Chondrocyte (in vitro differentiated cells): ENCODE data around the gene TMEM132C. TPM values are rescaled to one million over a fixed set of nuclear protein-coding genes. Genes with fewer than 3 reads are reported as not detected.

ENCODE experiments used
- DNase-seq: peaks from one replicate; pipeline ENCODE4 v3.0.0; 2021; ENCODE audit warnings: mixed read lengths, low spot score
- H3K27ac Mint-ChIP-seq: one replicate; pipeline ENCODE4 v1.8.0; 2021; ENCODE audit warnings: mild to moderate bottlenecking, moderate library complexity, mixed read lengths; ENCODE audit not compliant: unreplicated experiment
- H3K27me3 Mint-ChIP-seq: 2 replicates; pipeline ENCODE4 v1.8.0; 2021; ENCODE audit warnings: low read depth, mixed read lengths
- H3K36me3 Mint-ChIP-seq: 2 replicates; pipeline ENCODE4 v1.8.0; 2021; ENCODE audit warnings: low read depth, mixed read lengths
- H3K4me1 Mint-ChIP-seq: 2 replicates; pipeline ENCODE4 v1.8.0; 2021; ENCODE audit warnings: low read depth, mild to moderate bottlenecking, mixed read lengths
- H3K4me3 Mint-ChIP-seq: one replicate; pipeline ENCODE4 v1.8.0; 2021; ENCODE audit warnings: mild to moderate bottlenecking, moderate library complexity, mixed read lengths; ENCODE audit not compliant: unreplicated experiment
- H3K9me3 Mint-ChIP-seq: 2 replicates; pipeline ENCODE4 v1.8.0; 2021; ENCODE audit warnings: low read depth, mixed read lengths
- CTCF ChIP-seq: fragments of 200-600 bp; sonication (generic); IDR thresholded peaks from 2 replicates; pipeline ENCODE4 v1.5.0; 2021; ENCODE audit warnings: antibody characterized with exemption, mild to moderate bottlenecking, moderate library complexity
- total RNA-seq: library from RNA; stranded (reverse); gene quantifications from 3 replicates; pipeline ENCODE4 v1.2.1, GENCODE V29; 2021

The TMEM132C gene
- total RNA-seq, 1 donor from 2014 or later, result not detected

DNA sequence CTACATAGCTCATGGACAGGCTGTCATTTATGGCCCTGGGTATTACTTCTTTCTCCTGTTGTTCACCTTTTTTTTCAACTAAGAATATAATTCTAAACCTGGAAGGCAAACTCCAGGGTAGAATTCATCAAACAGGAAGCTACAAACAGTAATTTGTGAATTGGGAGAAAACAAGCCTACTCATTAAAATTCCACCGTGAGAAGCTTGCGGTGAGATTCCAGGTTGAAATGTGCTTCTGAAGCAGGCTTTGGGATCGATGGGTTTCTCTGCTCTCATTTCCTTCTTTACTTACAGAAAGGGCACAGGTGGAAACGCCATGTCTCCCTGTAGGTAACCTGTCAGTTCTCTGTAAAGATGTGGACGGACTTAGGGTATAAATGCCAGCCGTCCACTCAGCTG, 257.5 kb downstream of the TMEM132C start:
- DNase-seq, result no peak
- no peak overlapping the region for H3K4me3 Mint-ChIP-seq
- H3K36me3 Mint-ChIP-seq, result no peaks in the 10 kb centered on the region
- peaks cover 35% of the 10 kb centered on the region for H3K9me3 Mint-ChIP-seq
- no peak overlapping the region for H3K27ac Mint-ChIP-seq
- TF ChIP-seq CTCF, result no peak
- H3K4me1 Mint-ChIP-seq, result no peaks in the 10 kb centered on the region
- H3K27me3 Mint-ChIP-seq, result no peaks in the 10 kb centered on the region

GRCh38 chr12:128531170-128531569, 264.2 kb downstream of the TMEM132C start:
- TF ChIP-seq CTCF, result no peak
- H3K36me3 Mint-ChIP-seq, result no peaks in the 10 kb centered on the region
- H3K9me3 Mint-ChIP-seq, result peaks cover 16% of the 10 kb centered on the region
- H3K4me3 Mint-ChIP-seq, result no peak overlapping the region
- DNase-seq, result no peak
- H3K27me3 Mint-ChIP-seq, result no peaks in the 10 kb centered on the region
- H3K27ac Mint-ChIP-seq, result no peak overlapping the region
- H3K4me1 Mint-ChIP-seq, result no peaks in the 10 kb centered on the region

- H3K4me3 Mint-ChIP-seq, result no peak overlapping the region
Observed at GRCh38 chr12:128534906-128535305, 267.9 kb downstream of the TMEM132C start.

DNA sequence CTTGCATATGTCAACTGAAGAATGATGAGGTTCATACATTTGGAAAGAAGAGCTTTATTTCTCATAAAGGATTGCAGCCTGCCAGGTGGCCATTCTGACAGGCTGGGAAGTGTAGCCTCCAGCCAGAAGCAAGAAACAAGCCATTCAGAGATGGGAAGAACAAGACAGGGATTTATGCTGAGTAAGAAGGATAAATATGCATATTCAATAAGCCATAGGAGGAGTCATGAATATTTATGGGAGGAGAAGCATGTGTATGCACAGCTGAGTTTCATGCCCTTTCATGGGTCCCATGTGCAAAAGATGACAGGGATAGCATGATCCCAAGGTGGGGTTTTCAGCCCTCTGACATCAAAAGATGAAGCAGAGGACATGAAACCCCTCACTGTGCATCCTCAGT, 269.8 kb downstream of the TMEM132C start:
- no peak overlapping the region for H3K4me3 Mint-ChIP-seq
- no peak overlapping the region for H3K27ac Mint-ChIP-seq
- TF ChIP-seq CTCF, result no peak
- no peak for DNase-seq
- H3K27me3 Mint-ChIP-seq, result no peaks in the 10 kb centered on the region
- H3K9me3 Mint-ChIP-seq, result peaks cover 28% of the 10 kb centered on the region
- H3K36me3 Mint-ChIP-seq, result no peaks in the 10 kb centered on the region
- H3K4me1 Mint-ChIP-seq, result no peaks in the 10 kb centered on the region

More at GRCh38 chr12:128534906-128535305, 267.9 kb downstream of the TMEM132C start:
- no peak for TF ChIP-seq CTCF
- no peak for DNase-seq
- Mint-ChIP-seq H3K9me3 (peaks cover 28% of the 10 kb centered on the region), H3K27me3 (no peaks in the 10 kb centered on the region), H3K4me1 (no peaks in the 10 kb centered on the region), H3K36me3 (no peaks in the 10 kb centered on the region), H3K27ac (no peak overlapping the region)

DNA sequence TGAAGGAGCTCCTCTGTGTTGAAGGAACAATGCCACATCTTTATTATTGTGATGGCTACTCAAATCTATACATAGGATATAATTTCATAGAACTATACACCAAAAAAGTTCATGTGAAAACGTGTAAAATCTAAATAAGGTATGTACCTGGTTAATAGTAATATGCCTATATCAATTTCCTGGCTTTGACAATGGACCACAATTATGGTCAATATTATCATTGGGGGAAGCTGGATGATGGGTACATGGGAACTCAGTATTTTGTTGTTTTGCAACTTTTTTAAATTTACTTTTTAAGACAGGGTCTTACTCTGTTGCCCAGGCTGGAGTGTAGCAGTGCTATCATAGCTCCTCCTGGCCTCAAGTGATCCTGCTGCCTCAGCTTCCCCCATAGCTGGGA, 270.7 kb downstream of the TMEM132C start:
- Mint-ChIP-seq H3K4me3 (no peak overlapping the region), H3K27ac (no peak overlapping the region)
- DNase-seq, result no peak

More for the DNA sequence above, 270.7 kb downstream of the TMEM132C start:
- H3K4me1 Mint-ChIP-seq, result no peaks in the 10 kb centered on the region
- peaks cover 28% of the 10 kb centered on the region for H3K9me3 Mint-ChIP-seq
- no peak for TF ChIP-seq CTCF
- no peaks in the 10 kb centered on the region for H3K27me3 Mint-ChIP-seq
- H3K36me3 Mint-ChIP-seq, result no peaks in the 10 kb centered on the region
